H9 (cell line): Measurements from ENCODE around the gene UNC5A. TPM values are rescaled to one million over a fixed set of nuclear protein-coding genes. Genes with fewer than 3 reads are reported as not detected.

Experiments
- DNase-seq: peaks from one replicate; pipeline ENCODE4 v3.0.0-alpha.2; 2017
- H2AFZ ChIP-seq: one replicate; pipeline ENCODE4 v1.6.1; 2013; ENCODE audit warnings: mild to moderate bottlenecking, low read length, control low read depth, moderate library complexity
- H2AK5ac ChIP-seq: 2 replicates; pipeline ENCODE4 v1.6.1; 2013; ENCODE audit warnings: low read length, control low read depth, mixed read lengths; ENCODE audit not compliant: insufficient read length
- H2BK120ac ChIP-seq: one replicate; pipeline ENCODE4 v1.6.1; 2013; ENCODE audit warnings: low read depth, mild to moderate bottlenecking, low read length, control low read depth, inconsistent platforms; ENCODE audit not compliant: poor library complexity, severe bottlenecking
- H2BK12ac ChIP-seq: 2 replicates; pipeline ENCODE4 v1.6.1; 2013; ENCODE audit warnings: low read length, control low read depth, mixed read lengths, low read depth; ENCODE audit not compliant: insufficient read length
- H2BK15ac ChIP-seq: 2 replicates; pipeline ENCODE4 v1.6.1; 2013; ENCODE audit warnings: low read depth, low read length, control low read depth
- H2BK20ac ChIP-seq: one replicate; pipeline ENCODE4 v1.6.1; 2013; ENCODE audit warnings: low read depth, mild to moderate bottlenecking, low read length, control low read depth, inconsistent platforms; ENCODE audit not compliant: poor library complexity, severe bottlenecking
- H2BK5ac ChIP-seq: 2 replicates; pipeline ENCODE4 v1.6.1; 2013; ENCODE audit warnings: low read length, control low read depth, mixed read lengths; ENCODE audit not compliant: insufficient read length
- H3K14ac ChIP-seq: 2 replicates; pipeline ENCODE4 v1.6.1; 2013; ENCODE audit warnings: low read length, control low read depth; ENCODE audit not compliant: insufficient read depth
- H3K18ac ChIP-seq: 2 replicates; pipeline ENCODE4 v1.6.1; 2013; ENCODE audit warnings: low read depth, mild to moderate bottlenecking, mixed read lengths, low read length, control low read depth; ENCODE audit not compliant: insufficient read length
- H3K23ac ChIP-seq: 2 replicates; pipeline ENCODE4 v1.6.1; 2013; ENCODE audit warnings: low read length, control low read depth, mixed read lengths, low read depth; ENCODE audit not compliant: insufficient read length
- H3K23me2 ChIP-seq: 2 replicates; pipeline ENCODE4 v1.6.1; 2013; ENCODE audit warnings: low read depth, mild to moderate bottlenecking, mixed read lengths, low read length, control low read depth; ENCODE audit not compliant: insufficient read length, poor library complexity, severe bottlenecking
- H3K27ac ChIP-seq: 2 replicates; pipeline ENCODE4 v1.5.1; 2013; ENCODE audit warnings: low read length, control low read depth, mixed read lengths, low read depth; ENCODE audit not compliant: insufficient read length
- H3K27me3 ChIP-seq: 2 replicates; pipeline ENCODE4 v1.6.1; 2013; ENCODE audit warnings: low read length, control low read depth, inconsistent platforms; ENCODE audit not compliant: insufficient read depth
- H3K4ac ChIP-seq: 2 replicates; pipeline ENCODE4 v1.6.1; 2013; ENCODE audit warnings: low read depth, mild to moderate bottlenecking, control low read depth, inconsistent platforms, low read length, moderate library complexity
- H3K4me1 ChIP-seq: 2 replicates; pipeline ENCODE4 v1.6.1; 2013; ENCODE audit warnings: low read length, control low read depth, inconsistent platforms; ENCODE audit not compliant: insufficient read depth
- H3K4me2 ChIP-seq: 2 replicates; pipeline ENCODE4 v1.6.1; 2013; ENCODE audit warnings: low read length, control low read depth, mixed read lengths; ENCODE audit not compliant: insufficient read length, insufficient read depth
- H3K56ac ChIP-seq: 2 replicates; pipeline ENCODE4 v1.6.1; 2013; ENCODE audit warnings: low read depth, mild to moderate bottlenecking, mixed read lengths, low read length, control low read depth; ENCODE audit not compliant: insufficient read length
- H3K79me1 ChIP-seq: 2 replicates; pipeline ENCODE4 v1.6.1; 2013; ENCODE audit warnings: low read depth, mild to moderate bottlenecking, moderate library complexity, low read length, control low read depth, inconsistent platforms; ENCODE audit not compliant: insufficient read depth, poor library complexity, severe bottlenecking
- H3K79me2 ChIP-seq: 2 replicates; pipeline ENCODE4 v1.6.1; 2013; ENCODE audit warnings: low read length, control low read depth, inconsistent platforms; ENCODE audit not compliant: insufficient read depth
- H3K9ac ChIP-seq: 2 replicates; pipeline ENCODE4 v1.6.1; 2013; ENCODE audit warnings: low read length, control low read depth, mixed read lengths; ENCODE audit not compliant: insufficient read length; ENCODE audit errors: extremely low read depth
- H3K9me3 ChIP-seq: one replicate; pipeline ENCODE4 v1.6.1; 2013; ENCODE audit warnings: low read depth, low read length, inconsistent platforms; ENCODE audit not compliant: control insufficient read depth
- H3T11ph ChIP-seq: one replicate; pipeline ENCODE4 v1.6.1; 2013; ENCODE audit warnings: mild to moderate bottlenecking, low read length, control low read depth, inconsistent platforms
- H4K20me1 ChIP-seq: one replicate; pipeline ENCODE4 v1.6.1; 2013; ENCODE audit not compliant: control insufficient read depth, insufficient read length, insufficient read depth
- H4K5ac ChIP-seq: 2 replicates; pipeline ENCODE4 v1.6.1; 2013; ENCODE audit warnings: low read depth, mild to moderate bottlenecking, mixed read lengths, low read length, control low read depth; ENCODE audit not compliant: insufficient read length
- H4K8ac ChIP-seq: replicated peaks from 2 replicates; pipeline ENCODE4 v1.6.1; 2013; ENCODE audit warnings: low read length, control low read depth, mixed read lengths, low read depth; ENCODE audit not compliant: insufficient read length
- H4K91ac ChIP-seq: 2 replicates; pipeline ENCODE4 v1.6.1; 2013; ENCODE audit warnings: low read depth, mild to moderate bottlenecking, moderate library complexity, mixed read lengths, low read length, control low read depth; ENCODE audit not compliant: insufficient read length
- H3K27ac Mint-ChIP-seq, 3 experiments: 2 replicates in 2 of 3; 3 replicates in 1 of 3; pipeline ENCODE4 v1.8.0; 2020 to 2021; ENCODE audit warnings: mixed read lengths in 3 of 3, mild to moderate bottlenecking in 1 of 3, moderate library complexity in 1 of 3
- H3K27me3 Mint-ChIP-seq: 2 replicates; pipeline ENCODE4 v1.8.0; 2021; ENCODE audit warnings: low read depth, mild to moderate bottlenecking, moderate library complexity, mixed read lengths
- H3K36me3 Mint-ChIP-seq, 3 experiments: 2 replicates in 2 of 3; 3 replicates in 1 of 3; pipeline ENCODE4 v1.8.0; 2020 to 2021; ENCODE audit warnings: low read depth in 3 of 3, mixed read lengths in 3 of 3; ENCODE audit not compliant: insufficient read depth in 1 of 3
- H3K4me1 Mint-ChIP-seq, 2 experiments: 2 replicates each; pipeline ENCODE4 v1.8.0; 2020; ENCODE audit warnings: mixed read lengths in 2 of 2
- H3K4me3 Mint-ChIP-seq, 2 experiments: 2 replicates in 1 of 2; 3 replicates in 1 of 2; pipeline ENCODE4 v1.8.0; 2020 to 2021; ENCODE audit warnings: mild to moderate bottlenecking in 2 of 2, mixed read lengths in 2 of 2, moderate library complexity in 1 of 2
- H3K9me3 Mint-ChIP-seq, 2 experiments: 2 replicates in 1 of 2; 3 replicates in 1 of 2; pipeline ENCODE4 v1.8.0; 2020; ENCODE audit warnings: mild to moderate bottlenecking in 2 of 2, mixed read lengths in 2 of 2, moderate library complexity in 1 of 2
- CTCF ChIP-seq: fragments of 200-600 bp; sonication (generic); conservative IDR thresholded peaks from 3 replicates; pipeline ENCODE4 v1.8.0; 2021; ENCODE audit warnings: antibody characterized with exemption, mild to moderate bottlenecking
- WGBS: extraction: QIAGEN DNeasy Blood & Tissue Kit; methylation state at CpG from one replicate; pipeline ENCODE4 v1.1.7; 2013; ENCODE audit warnings: missing lambda C conversion rate, low lambda C conversion rate, mixed read lengths; ENCODE audit not compliant: insufficient read length; ENCODE audit errors: extremely low coverage; 5-methylcytosine and 5-hydroxymethylcytosine counted together
- total RNA-seq: library from RNA; stranded (reverse); gene quantifications from 2 replicates; pipeline ENCODE4 v1.2.1, GENCODE V29; 2021

UNC5A gene
- total RNA-seq, 1 experiment from 2014 or later: 4.4 TPM

GRCh38 chr5:176816791-176817347, 6.5 kb downstream of the UNC5A start:
- Histone ChIP-seq H2AFZ (no peak overlapping the region), H3K4me1 (no peaks in the 10 kb centered on the region; the same call in 1 of the 2 replicates), H2BK120ac (no peak overlapping the region), H2BK15ac (no peak overlapping the region), H3K56ac (no peak overlapping the region), H3K18ac (no peak overlapping the region), H2AK5ac (no peak overlapping the region), H2BK12ac (no peak overlapping the region), H2BK5ac (no peak overlapping the region), H3K14ac (no peak overlapping the region), H2BK20ac (no peak overlapping the region), H4K5ac (no peak overlapping the region), H3K79me2 (no peaks in the 10 kb centered on the region), H3K27me3 (peaks cover 6% of the 10 kb centered on the region; the same call in 1 of the 2 replicates), H3T11ph (no peak overlapping the region), H3K9ac (no peak overlapping the region), H3K23me2 (peaks cover 5% of the 10 kb centered on the region), H3K9me3 (no peaks in the 10 kb centered on the region), H4K91ac (no peak overlapping the region), H3K4ac (no peak overlapping the region), H3K27ac (no peak overlapping the region), H4K8ac (no peak overlapping the region), H3K79me1 (no peaks in the 10 kb centered on the region), H3K23ac (no peak overlapping the region), H4K20me1 (no peaks in the 10 kb centered on the region), H3K4me2 (peak overlapping the region; percentile 3)
- Mint-ChIP-seq H3K4me3 (peak overlapping the region; percentile 45 to 77), H3K4me1 (peaks cover 42 to 65% of the 10 kb centered on the region in 2 experiments), H3K27ac (no peak overlapping the region), H3K36me3 (no peaks in the 10 kb centered on the region; a peak in 1 of 7 replicates), H3K9me3 (no peaks in the 10 kb centered on the region), H3K27me3 (peaks cover 61% of the 10 kb centered on the region)
- DNase-seq: no peak
- no peak for TF ChIP-seq CTCF
- WGBS: no CpG with 5 or more reads among the region's 9 CpGs
